Fibroblast of pulmonary artery (primary cell): Measurements from ENCODE around the gene IMMT.

ENCODE experiments used
- DNase-seq: peaks from one replicate; pipeline ENCODE4 v3.0.0-alpha.2; 2010; ENCODE audit warnings: low read depth
- H3K4me3 ChIP-seq: replicated peaks from 2 replicates; pipeline ENCODE4 v1.5.1; 2011; ENCODE audit warnings: low read depth, mild to moderate bottlenecking, control low read depth, low read length, moderate library complexity
- TF ChIP-seq, protein P1 (sequence below): IDR thresholded peaks from 2 replicates; pipeline ENCODE4 v1.5.1; 2011; ENCODE audit warnings: mild to moderate bottlenecking, control low read depth, low read length, inconsistent platforms; ENCODE audit errors: missing control alignments

IMMT gene

DNA sequence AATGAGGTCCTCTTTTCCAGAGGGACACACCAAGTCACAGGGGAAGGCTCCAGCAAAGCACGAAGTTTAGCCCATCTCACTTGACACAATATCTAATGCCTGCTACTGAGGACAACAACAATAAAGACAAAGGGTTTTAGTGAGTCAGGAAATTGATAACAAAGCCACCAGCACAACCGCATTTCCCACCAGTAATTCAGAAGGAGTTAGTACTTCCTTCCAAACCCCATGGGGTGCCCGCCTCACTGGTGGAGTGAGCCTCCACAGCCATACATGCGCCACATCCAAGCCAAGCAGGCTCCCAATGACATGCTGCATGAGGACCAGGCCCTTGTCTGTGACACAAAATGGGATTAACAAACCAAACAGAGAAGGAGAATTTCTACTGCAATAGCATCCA is 44.1 kb upstream of the IMMT start:
- no peak overlapping the region for H3K4me3 ChIP-seq
- DNase-seq, result no peak
- TF ChIP-seq, protein P1, sequence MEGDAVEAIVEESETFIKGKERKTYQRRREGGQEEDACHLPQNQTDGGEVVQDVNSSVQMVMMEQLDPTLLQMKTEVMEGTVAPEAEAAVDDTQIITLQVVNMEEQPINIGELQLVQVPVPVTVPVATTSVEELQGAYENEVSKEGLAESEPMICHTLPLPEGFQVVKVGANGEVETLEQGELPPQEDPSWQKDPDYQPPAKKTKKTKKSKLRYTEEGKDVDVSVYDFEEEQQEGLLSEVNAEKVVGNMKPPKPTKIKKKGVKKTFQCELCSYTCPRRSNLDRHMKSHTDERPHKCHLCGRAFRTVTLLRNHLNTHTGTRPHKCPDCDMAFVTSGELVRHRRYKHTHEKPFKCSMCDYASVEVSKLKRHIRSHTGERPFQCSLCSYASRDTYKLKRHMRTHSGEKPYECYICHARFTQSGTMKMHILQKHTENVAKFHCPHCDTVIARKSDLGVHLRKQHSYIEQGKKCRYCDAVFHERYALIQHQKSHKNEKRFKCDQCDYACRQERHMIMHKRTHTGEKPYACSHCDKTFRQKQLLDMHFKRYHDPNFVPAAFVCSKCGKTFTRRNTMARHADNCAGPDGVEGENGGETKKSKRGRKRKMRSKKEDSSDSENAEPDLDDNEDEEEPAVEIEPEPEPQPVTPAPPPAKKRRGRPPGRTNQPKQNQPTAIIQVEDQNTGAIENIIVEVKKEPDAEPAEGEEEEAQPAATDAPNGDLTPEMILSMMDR, result no peak

GRCh38 chr2:86238354-86238753 is 43.1 kb upstream of the IMMT start:
- no peak overlapping the region for H3K4me3 ChIP-seq
- TF ChIP-seq, protein P1, result no peak
- DNase-seq, result no peak

- H3K4me3 ChIP-seq, result no peak overlapping the region
- DNase-seq, result no peak
- TF ChIP-seq, protein P1, result no peak
These were observed 41.9 kb upstream of the IMMT start for GRCh38 chr2:86237172-86237571.

DNA sequence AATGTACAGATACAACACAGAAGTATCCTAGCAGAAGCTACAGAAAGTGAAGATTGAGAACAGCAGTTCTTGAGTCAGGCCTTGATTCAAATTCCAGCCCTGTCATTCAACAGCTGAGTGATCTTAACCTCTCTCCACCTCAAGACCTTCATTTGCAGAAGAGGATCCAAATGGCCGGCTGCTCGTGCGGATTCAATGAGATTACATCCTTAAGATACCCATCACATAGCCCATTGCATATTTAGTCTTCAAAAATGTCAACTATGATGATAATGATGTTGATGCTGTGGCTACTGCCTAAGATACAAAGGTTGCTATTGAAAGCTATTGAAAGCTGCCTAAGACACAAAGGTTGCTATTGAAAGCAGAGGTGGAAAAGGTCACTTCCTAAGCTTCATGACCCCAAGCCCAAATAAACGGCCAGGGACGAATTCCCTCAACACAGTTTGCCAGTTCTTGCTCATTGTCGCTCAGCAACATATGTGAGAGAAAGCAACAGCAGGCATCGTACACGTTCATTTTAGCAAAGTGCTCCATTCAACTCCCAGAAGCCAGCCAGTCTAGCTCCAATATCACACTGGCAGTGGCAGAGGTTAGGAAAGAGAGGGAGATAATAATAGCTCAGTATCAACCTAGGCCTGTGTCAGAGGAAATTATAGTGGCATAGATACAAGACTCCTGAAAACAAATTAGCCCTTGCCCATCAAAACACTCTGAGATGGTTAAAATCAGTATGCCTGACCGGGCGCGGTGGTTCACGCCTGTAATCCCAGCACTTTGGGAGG is 40.1 kb upstream of the IMMT start:
- DNase-seq, result no peak
- H3K4me3 ChIP-seq, result no peak overlapping the region
- TF ChIP-seq, protein P1, result no peak

DNA sequence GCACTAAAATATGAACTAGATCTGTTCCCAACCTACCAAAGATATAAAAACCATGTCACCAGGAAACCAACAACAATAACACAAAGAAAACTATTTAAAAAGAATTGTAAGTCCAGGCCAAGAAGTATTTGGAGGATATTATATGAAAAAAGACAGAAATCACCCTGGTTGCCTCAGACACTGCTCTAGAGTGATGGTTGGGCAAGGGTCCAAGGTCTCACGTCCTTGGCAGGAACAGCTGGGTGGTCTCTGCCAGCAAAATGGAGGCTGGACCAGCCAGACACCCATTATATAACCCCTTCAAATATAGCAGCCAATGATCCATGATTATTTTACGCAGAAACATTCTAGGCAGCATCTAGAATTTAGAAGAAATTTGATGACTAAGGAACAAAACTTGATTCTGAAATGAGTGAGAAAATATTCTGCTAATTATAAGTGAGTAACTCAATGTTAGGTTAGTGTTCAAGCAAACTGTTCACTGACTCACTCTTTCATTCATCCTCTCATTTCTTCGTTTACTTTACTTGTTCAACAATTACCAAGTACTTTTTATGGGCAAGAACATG is 39.4 kb upstream of the IMMT start:
- H3K4me3 ChIP-seq, result no peak overlapping the region
- no peak for DNase-seq
- TF ChIP-seq, protein P1, result no peak

DNA sequence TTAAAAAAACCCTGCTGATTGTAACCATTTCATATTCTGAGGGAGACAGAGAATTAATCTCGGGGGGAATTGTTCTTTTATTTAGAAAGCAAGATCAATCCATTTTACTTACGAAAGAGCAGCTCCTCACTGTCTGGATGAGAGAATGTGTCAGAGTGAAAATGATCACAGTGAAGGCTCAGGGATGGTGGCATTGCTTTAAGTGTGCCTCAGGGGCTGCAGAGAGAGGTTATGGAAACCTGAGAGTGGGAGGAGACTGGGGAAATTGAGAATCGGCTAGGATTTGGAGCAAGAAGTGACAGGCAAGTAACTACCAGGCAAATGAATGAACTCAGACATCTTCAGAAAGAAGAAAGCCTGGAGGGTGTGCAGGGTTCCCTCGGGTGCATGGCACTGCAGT is 38.2 kb upstream of the IMMT start:
- DNase-seq, result no peak
- H3K4me3 ChIP-seq, result no peak overlapping the region
- TF ChIP-seq, protein P1, result no peak

GRCh38 chr2:86232910-86233309 is 37.6 kb upstream of the IMMT start:
- DNase-seq, result no peak
- no peak overlapping the region for H3K4me3 ChIP-seq
- TF ChIP-seq, protein P1, result no peak
